Liver (tissue), 9 donors: ENCODE results near the gene SETD1B. TPM values are rescaled to one million over a fixed set of nuclear protein-coding genes. Genes with fewer than 3 reads are reported as not detected.

Experiments used
- DNase-seq: peaks from one replicate; pipeline ENCODE4 v3.0.0-alpha.2; 2017; ENCODE audit warnings: low spot score
- H3K27ac ChIP-seq, 2 donors: one replicate each; pipeline ENCODE4 v1.7.0; 2013; ENCODE audit warnings: inconsistent platforms in 2 of 2, low read length in 2 of 2, control low read depth in 1 of 2, low read depth in 1 of 2, mild to moderate bottlenecking in 1 of 2
- H3K27me3 ChIP-seq, 4 donors: one replicate each; pipeline versions ENCODE4 v1.6.1 to v1.7.0; 2013; ENCODE audit warnings: low read length in 3 of 4, inconsistent platforms in 1 of 4, mild to moderate bottlenecking in 1 of 4, moderate library complexity in 1 of 4; ENCODE audit not compliant: control insufficient read depth in 4 of 4, insufficient read depth in 4 of 4
- H3K36me3 ChIP-seq, 4 donors: one replicate each; pipeline versions ENCODE4 v1.6.1 to v1.7.0; 2013; ENCODE audit warnings: low read length in 3 of 4, mild to moderate bottlenecking in 3 of 4, low read depth in 1 of 4, moderate library complexity in 1 of 4; ENCODE audit not compliant: control insufficient read depth in 4 of 4, insufficient read depth in 3 of 4
- H3K4me1 ChIP-seq, 4 donors: one replicate each; pipeline versions ENCODE4 v1.6.1 to v1.7.0; 2013; ENCODE audit warnings: low read length in 3 of 4, mild to moderate bottlenecking in 3 of 4, moderate library complexity in 1 of 4; ENCODE audit not compliant: control insufficient read depth in 4 of 4, insufficient read depth in 4 of 4
- H3K4me3 ChIP-seq, 3 donors: one replicate each; pipeline versions ENCODE4 v1.6.1 to v1.7.0; 2013; ENCODE audit warnings: low read length in 3 of 3, control low read depth in 1 of 3, low read depth in 1 of 3, mild to moderate bottlenecking in 1 of 3
- H3K9ac ChIP-seq, 2 donors: one replicate each; pipeline ENCODE4 v1.7.0; 2013; ENCODE audit warnings: low read length in 2 of 2, mild to moderate bottlenecking in 2 of 2, moderate library complexity in 2 of 2, control low read depth in 1 of 2, low read depth in 1 of 2
- H3K9me3 ChIP-seq, 4 donors: one replicate each; pipeline versions ENCODE4 v1.6.1 to v1.7.0; 2013; ENCODE audit warnings: low read length in 3 of 4; ENCODE audit not compliant: control insufficient read depth in 4 of 4
- EGR1 ChIP-seq, 2 donors: IDR thresholded peaks; 2 replicates each; pipeline ENCODE4 v1.6.1; 2016 to 2018; ENCODE audit warnings: antibody characterized with exemption in 2 of 2, low read depth in 2 of 2
- FOXA1 ChIP-seq: IDR thresholded peaks from 2 replicates; pipeline ENCODE4 v1.6.1; 2016; ENCODE audit warnings: antibody characterized with exemption
- GABPA ChIP-seq, 2 donors: IDR thresholded peaks in 1 of 2; conservative IDR thresholded peaks in 1 of 2; 2 replicates each; pipeline ENCODE4 v1.6.1; 2016; ENCODE audit warnings: antibody characterized with exemption in 2 of 2, mild to moderate bottlenecking in 1 of 2, moderate library complexity in 1 of 2
- HNF4A ChIP-seq, 2 donors: conservative IDR thresholded peaks; 2 replicates each; pipeline ENCODE4 v1.6.1; 2016; ENCODE audit warnings: antibody characterized with exemption in 2 of 2, mild to moderate bottlenecking in 2 of 2
- HNF4G ChIP-seq: IDR thresholded peaks from 2 replicates; pipeline ENCODE4 v1.6.1; 2016; ENCODE audit warnings: antibody characterized with exemption
- RAD21 ChIP-seq, 2 donors: IDR thresholded peaks; 2 replicates each; pipeline ENCODE4 v1.6.1; 2016; ENCODE audit warnings: antibody characterized with exemption in 2 of 2, mild to moderate bottlenecking in 2 of 2
- RXRA ChIP-seq, 2 donors: IDR thresholded peaks; 2 replicates each; pipeline ENCODE4 v1.6.1; 2017 to 2018; ENCODE audit warnings: antibody characterized with exemption in 2 of 2, mild to moderate bottlenecking in 1 of 2
- SP1 ChIP-seq: IDR thresholded peaks from 2 replicates; pipeline ENCODE4 v1.6.1; 2018; ENCODE audit warnings: antibody characterized with exemption, mild to moderate bottlenecking
- TAF1 ChIP-seq: conservative IDR thresholded peaks from 2 replicates; pipeline ENCODE4 v1.6.1; 2016; ENCODE audit warnings: antibody characterized with exemption, mild to moderate bottlenecking
- WGBS: extraction: QIAGEN DNeasy Blood & Tissue Kit; methylation state at CpG from one replicate; pipeline ENCODE4 v1.1.7; 2013; 5-methylcytosine and 5-hydroxymethylcytosine counted together
- polyA plus RNA-seq, 2 donors: library from polyadenylated mRNA; stranded (reverse) in 1 of 2; unstranded in 1 of 2; fragments of 200-250 nt in 1 of 2; fragments of >200 nt in 1 of 2; fragmentation: Nextera tagmentation in 1 of 2; extraction: Ambion mirVana in 1 of 2; gene quantifications; one replicate each; pipeline versions ENCODE4 v1.2.1 to v1.2.3, GENCODE V29; 2013 to 2015
- total RNA-seq, 2 donors: library from RNA; depleted of rRNA; stranded (reverse); fragments of >200 nt; gene quantifications; one replicate each; pipeline ENCODE4 v1.2.3, GENCODE V29; 2014
- TF ChIP-seq, protein P1 (sequence below): fragments of 150-350 bp; IDR thresholded peaks from 2 replicates; pipeline ENCODE4 v1.5.1; 2017; ENCODE audit warnings: improper control_type of control experiment, low read depth, low read length; ENCODE audit not compliant: missing input control
- TF ChIP-seq, protein P2 (sequence below): IDR thresholded peaks from 2 replicates; pipeline ENCODE4 v1.6.1; 2016; ENCODE audit warnings: antibody characterized with exemption
- TF ChIP-seq, protein P3 (sequence below): IDR thresholded peaks from 2 replicates; pipeline ENCODE4 v1.6.1; 2016; ENCODE audit warnings: antibody characterized with exemption, mild to moderate bottlenecking
- TF ChIP-seq, protein P4 (sequence below): IDR thresholded peaks from 2 replicates; pipeline ENCODE4 v1.6.1; 2016; ENCODE audit warnings: antibody characterized with exemption
- TF ChIP-seq, protein P5 (sequence below): IDR thresholded peaks from 2 replicates; pipeline ENCODE4 v1.6.1; 2016; ENCODE audit warnings: antibody characterized with exemption
- donor health status: healthy.
- donor health status: healthy.
- donor health status: healthy.
- donor health status: healthy.
- donor health status: healthy.

The SETD1B gene
- total and polyA plus RNA-seq, 4 donors: 1.8 to 7.9 (median 5.0) TPM

DNA sequence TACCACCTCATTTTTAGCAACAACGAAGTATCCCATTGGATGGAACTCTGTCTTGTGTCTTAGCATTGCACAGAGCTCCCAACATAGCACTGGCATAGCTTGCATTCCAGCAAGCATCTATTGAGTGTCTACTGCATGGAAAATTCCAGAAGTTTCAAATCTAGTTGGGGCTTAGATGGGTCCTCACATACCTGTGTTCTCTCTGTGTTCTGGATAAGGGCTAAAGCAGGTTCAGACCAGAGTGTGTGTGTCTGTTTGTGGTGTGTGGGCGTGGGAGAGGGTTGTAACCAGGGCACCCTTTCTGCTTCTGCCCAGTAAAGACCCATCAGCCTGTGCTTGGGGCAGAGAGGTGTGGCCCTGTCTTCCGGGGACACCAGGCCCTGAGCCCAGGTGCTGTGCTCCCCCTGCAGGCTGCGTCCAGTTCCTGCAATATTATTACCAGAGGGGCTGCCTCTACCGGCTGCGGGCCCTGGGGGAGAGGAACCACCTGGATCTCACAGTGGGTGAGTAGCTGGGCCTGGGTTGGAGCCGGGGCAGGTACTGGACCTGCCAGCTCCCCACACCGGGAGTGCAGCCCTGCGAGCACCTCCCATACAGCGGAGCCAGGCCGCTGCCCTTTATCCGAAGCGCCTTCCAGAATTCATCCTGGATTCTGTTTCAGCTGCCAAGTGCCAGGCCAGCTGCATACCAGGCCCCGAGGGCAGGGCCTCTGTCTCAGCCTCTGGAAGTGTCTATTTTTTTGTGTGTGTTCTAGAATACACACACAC, 30.6 kb upstream of the SETD1B start:
- Histone ChIP-seq H3K27me3 (no peaks in the 10 kb centered on the region), H3K4me3 (no peak overlapping the region), H3K36me3 (no peaks in the 10 kb centered on the region), H3K9me3 (no peaks in the 10 kb centered on the region), H3K9ac (peak overlapping the region in 1 of 2 donors; percentile 64), H3K27ac (peak overlapping the region in 1 of 2 donors; percentile 18), H3K4me1 (peaks cover 0 to 12% (median 10%) of the 10 kb centered on the region in 4 donors)
- TF ChIP-seq, protein P1, sequence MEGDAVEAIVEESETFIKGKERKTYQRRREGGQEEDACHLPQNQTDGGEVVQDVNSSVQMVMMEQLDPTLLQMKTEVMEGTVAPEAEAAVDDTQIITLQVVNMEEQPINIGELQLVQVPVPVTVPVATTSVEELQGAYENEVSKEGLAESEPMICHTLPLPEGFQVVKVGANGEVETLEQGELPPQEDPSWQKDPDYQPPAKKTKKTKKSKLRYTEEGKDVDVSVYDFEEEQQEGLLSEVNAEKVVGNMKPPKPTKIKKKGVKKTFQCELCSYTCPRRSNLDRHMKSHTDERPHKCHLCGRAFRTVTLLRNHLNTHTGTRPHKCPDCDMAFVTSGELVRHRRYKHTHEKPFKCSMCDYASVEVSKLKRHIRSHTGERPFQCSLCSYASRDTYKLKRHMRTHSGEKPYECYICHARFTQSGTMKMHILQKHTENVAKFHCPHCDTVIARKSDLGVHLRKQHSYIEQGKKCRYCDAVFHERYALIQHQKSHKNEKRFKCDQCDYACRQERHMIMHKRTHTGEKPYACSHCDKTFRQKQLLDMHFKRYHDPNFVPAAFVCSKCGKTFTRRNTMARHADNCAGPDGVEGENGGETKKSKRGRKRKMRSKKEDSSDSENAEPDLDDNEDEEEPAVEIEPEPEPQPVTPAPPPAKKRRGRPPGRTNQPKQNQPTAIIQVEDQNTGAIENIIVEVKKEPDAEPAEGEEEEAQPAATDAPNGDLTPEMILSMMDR: peak; percentile 86
- TF ChIP-seq, protein P2, sequence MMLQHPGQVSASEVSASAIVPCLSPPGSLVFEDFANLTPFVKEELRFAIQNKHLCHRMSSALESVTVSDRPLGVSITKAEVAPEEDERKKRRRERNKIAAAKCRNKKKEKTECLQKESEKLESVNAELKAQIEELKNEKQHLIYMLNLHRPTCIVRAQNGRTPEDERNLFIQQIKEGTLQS: no peak
- TF ChIP-seq, protein P3, sequence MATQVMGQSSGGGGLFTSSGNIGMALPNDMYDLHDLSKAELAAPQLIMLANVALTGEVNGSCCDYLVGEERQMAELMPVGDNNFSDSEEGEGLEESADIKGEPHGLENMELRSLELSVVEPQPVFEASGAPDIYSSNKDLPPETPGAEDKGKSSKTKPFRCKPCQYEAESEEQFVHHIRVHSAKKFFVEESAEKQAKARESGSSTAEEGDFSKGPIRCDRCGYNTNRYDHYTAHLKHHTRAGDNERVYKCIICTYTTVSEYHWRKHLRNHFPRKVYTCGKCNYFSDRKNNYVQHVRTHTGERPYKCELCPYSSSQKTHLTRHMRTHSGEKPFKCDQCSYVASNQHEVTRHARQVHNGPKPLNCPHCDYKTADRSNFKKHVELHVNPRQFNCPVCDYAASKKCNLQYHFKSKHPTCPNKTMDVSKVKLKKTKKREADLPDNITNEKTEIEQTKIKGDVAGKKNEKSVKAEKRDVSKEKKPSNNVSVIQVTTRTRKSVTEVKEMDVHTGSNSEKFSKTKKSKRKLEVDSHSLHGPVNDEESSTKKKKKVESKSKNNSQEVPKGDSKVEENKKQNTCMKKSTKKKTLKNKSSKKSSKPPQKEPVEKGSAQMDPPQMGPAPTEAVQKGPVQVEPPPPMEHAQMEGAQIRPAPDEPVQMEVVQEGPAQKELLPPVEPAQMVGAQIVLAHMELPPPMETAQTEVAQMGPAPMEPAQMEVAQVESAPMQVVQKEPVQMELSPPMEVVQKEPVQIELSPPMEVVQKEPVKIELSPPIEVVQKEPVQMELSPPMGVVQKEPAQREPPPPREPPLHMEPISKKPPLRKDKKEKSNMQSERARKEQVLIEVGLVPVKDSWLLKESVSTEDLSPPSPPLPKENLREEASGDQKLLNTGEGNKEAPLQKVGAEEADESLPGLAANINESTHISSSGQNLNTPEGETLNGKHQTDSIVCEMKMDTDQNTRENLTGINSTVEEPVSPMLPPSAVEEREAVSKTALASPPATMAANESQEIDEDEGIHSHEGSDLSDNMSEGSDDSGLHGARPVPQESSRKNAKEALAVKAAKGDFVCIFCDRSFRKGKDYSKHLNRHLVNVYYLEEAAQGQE: no peak
- TF ChIP-seq, protein P4, sequence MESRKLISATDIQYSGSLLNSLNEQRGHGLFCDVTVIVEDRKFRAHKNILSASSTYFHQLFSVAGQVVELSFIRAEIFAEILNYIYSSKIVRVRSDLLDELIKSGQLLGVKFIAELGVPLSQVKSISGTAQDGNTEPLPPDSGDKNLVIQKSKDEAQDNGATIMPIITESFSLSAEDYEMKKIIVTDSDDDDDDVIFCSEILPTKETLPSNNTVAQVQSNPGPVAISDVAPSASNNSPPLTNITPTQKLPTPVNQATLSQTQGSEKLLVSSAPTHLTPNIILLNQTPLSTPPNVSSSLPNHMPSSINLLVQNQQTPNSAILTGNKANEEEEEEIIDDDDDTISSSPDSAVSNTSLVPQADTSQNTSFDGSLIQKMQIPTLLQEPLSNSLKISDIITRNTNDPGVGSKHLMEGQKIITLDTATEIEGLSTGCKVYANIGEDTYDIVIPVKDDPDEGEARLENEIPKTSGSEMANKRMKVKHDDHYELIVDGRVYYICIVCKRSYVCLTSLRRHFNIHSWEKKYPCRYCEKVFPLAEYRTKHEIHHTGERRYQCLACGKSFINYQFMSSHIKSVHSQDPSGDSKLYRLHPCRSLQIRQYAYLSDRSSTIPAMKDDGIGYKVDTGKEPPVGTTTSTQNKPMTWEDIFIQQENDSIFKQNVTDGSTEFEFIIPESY: no peak
- TF ChIP-seq RXRA (IDR thresholded peaks at IDR 0.05) (peak in 1 of 2 donors; percentile 12), RAD21 (IDR thresholded peaks at IDR 0.05) (peak; percentile 98 to 99), FOXA1 (no peak), HNF4G (no peak), EGR1 (IDR thresholded peaks at IDR 0.05; ENCODE audit: low read depth in 2 of 2) (peak; percentile 48 to 88), SP1 (no peak)
- 27% methylated on average over 14 of the region's 14 CpGs for WGBS
- peak; percentile 84 for DNase-seq

DNA sequence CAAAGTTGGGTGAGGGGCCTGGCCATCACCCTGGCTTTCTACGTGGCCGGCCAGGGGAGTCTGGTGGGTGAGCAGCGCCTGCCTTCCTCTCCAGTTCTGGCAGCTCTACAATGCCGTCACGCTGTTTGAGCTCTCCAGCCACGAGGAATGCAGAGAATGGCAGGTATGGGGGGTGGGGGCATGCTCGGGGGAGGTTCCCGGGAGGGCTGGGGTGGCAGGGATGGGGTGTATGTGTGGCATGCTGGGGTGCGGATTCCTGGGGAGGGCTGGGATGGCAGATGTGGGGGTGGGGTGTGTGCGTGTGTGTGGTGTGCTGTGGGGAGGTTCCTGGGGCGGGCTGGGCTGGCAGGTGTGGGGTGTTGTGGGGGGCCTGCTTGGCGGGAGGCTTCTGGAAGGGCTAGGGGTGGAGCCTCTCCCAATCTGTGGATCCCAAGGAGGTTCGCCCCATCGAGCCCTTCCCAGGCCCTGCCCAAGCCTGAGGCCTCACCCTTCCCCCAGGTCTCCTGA, 28.8 kb upstream of the SETD1B start:
- H3K4me3 ChIP-seq: no peak overlapping the region
- H3K36me3 ChIP-seq: peaks cover 0 to 4% (median 0%) of the 10 kb centered on the region in 4 donors
- no peaks in the 10 kb centered on the region for H3K27me3 ChIP-seq
- H3K9me3 ChIP-seq: no peaks in the 10 kb centered on the region
- WGBS: 89% methylated on average over 14 of the region's 14 CpGs
- peaks cover 0 to 11% (median 10%) of the 10 kb centered on the region in 4 donors for H3K4me1 ChIP-seq
- H3K9ac ChIP-seq: no peak overlapping the region
- H3K27ac ChIP-seq: no peak overlapping the region
- DNase-seq: no peak
- TF ChIP-seq TAF1: no peak
- no peak for TF ChIP-seq RAD21 (IDR thresholded peaks at IDR 0.05)
- TF ChIP-seq FOXA1: no peak
- TF ChIP-seq, protein P5, sequence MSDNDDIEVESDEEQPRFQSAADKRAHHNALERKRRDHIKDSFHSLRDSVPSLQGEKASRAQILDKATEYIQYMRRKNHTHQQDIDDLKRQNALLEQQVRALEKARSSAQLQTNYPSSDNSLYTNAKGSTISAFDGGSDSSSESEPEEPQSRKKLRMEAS: no peak
- TF ChIP-seq, protein P3: no peak
- no peak for TF ChIP-seq GABPA (IDR thresholded peaks at IDR 0.05 in 1 of 2, conservative IDR thresholded peaks at IDR 0.05 in 1 of 2)
- no peak for TF ChIP-seq RXRA (IDR thresholded peaks at IDR 0.05)
- TF ChIP-seq HNF4A (conservative IDR thresholded peaks at IDR 0.05): no peak
- no peak for TF ChIP-seq SP1
- TF ChIP-seq EGR1 (IDR thresholded peaks at IDR 0.05; ENCODE audit: low read depth in 2 of 2): no peak
- TF ChIP-seq, protein P1: no peak
- no peak for TF ChIP-seq HNF4G
